MCF 10A (cell line): ENCODE measurements around the gene ZDHHC22. TPM values are rescaled to one million over a fixed set of nuclear protein-coding genes. Genes with fewer than 3 reads are reported as not detected.

Source experiments
- BruUV-seq: library from RNA; stranded (reverse); fragments of 400-500 nt; replicated peaks from 2 replicates; lab custom pipeline; 2021; lab: Mats Ljungman, UMichigan
- CTCF ChIA-PET: fragments of 300-600 bp; sonication (Branson Sonifier 250); formaldehyde crosslinking; extraction: SDS; loops from one replicate; lab custom pipeline; 2021; ENCODE audit warnings: antibody characterized with exemption, inconsistent platforms; lab: Yijun Ruan, JAX
- POLR2A ChIA-PET: fragments of 300-600, 350-650 bp; sonication (Branson Sonifier 250); formaldehyde crosslinking; extraction: SDS; loops from one replicate; lab custom pipeline; 2020; ENCODE audit warnings: antibody characterized with exemption, inconsistent platforms; lab: Yijun Ruan, JAX
- DNase-seq: peaks from one replicate; pipeline ENCODE4 v3.0.0-alpha.2; 2018; ENCODE audit not compliant: unreplicated experiment
- H3K27ac Mint-ChIP-seq: one replicate; pipeline ENCODE4 v1.8.0; 2022; ENCODE audit warnings: mild to moderate bottlenecking, low read depth, mixed read lengths; ENCODE audit not compliant: unreplicated experiment
- H3K27me3 Mint-ChIP-seq: one replicate; pipeline ENCODE4 v1.8.0; 2022; ENCODE audit warnings: mixed read lengths; ENCODE audit not compliant: insufficient read depth, unreplicated experiment
- H3K36me3 Mint-ChIP-seq: one replicate; pipeline ENCODE4 v1.8.0; 2022; ENCODE audit warnings: mild to moderate bottlenecking, moderate library complexity, mixed read lengths; ENCODE audit not compliant: insufficient read depth, unreplicated experiment
- H3K4me1 Mint-ChIP-seq: one replicate; pipeline ENCODE4 v1.8.0; 2022; ENCODE audit warnings: mixed read lengths; ENCODE audit not compliant: insufficient read depth, unreplicated experiment
- H3K4me3 Mint-ChIP-seq: one replicate; pipeline ENCODE4 v1.8.0; 2022; ENCODE audit warnings: mild to moderate bottlenecking, moderate library complexity, mixed read lengths; ENCODE audit not compliant: unreplicated experiment
- H3K9me3 Mint-ChIP-seq: one replicate; pipeline ENCODE4 v1.8.0; 2022; ENCODE audit warnings: mixed read lengths; ENCODE audit not compliant: unreplicated experiment
- intact Hi-C: fragments of 100-400 bp; cut with micrococcal nuclease; formaldehyde crosslinking; loops from 2 replicates; pipeline ENCODE4 v1.14.1; 2022
- total RNA-seq: library from RNA; stranded (reverse); gene quantifications from 2 replicates; pipeline ENCODE4 v1.2.3, GENCODE V29; 2022
- TF ChIP-seq, protein P1 (sequence below): fragments of 200-600 bp; IDR thresholded peaks from one replicate; pipeline ENCODE4 v1.8.0; 2022; ENCODE audit warnings: antibody characterized with exemption, mild to moderate bottlenecking; ENCODE audit not compliant: unreplicated experiment

Gene ZDHHC22
- total RNA-seq, 1 experiment from 2014 or later = not detected

DNA sequence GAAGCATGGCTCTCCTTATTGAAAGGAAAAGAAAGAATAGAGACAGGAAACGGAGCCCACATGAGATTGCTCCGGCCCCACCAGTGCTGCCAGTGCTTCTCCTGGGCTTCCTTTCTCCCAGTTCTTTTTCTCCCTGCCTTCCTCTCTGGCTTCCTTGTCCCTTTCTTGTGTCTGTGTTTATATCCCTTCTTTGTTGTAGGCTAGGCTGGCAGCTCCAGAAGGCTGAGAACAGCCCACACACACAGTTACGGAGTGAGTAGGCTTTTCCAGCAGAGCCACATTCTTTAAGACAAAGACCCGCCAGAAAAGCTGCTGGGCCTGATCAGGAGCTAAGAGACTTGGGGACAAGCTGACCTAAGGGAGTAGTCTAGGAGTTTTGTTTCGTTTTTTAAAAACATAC, 30.6 kb downstream of the ZDHHC22 start:
- H3K4me1 Mint-ChIP-seq = peaks cover 7% of the 10 kb centered on the region
- intact Hi-C loops = no loop called here
- no TSS peak for BruUV-seq

DNA sequence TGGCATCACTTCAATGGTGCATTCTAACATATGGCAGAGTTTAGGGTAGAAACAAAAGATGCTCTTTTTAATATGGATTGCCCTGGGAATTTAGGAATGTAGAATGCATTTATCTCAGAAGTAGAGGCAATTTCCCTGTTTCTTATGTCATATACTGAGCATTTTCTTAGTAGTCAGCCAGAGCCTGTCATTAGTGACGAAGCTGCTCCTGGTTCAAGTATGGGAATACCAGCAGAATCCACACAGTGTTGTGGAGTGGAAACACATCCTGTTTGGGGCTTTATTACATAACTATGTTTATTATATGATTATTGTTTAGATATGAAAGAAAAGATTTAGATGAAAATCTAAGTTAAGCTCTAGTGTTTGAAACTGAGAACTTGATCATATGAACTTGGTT, 31.3 kb downstream of the ZDHHC22 start:
- CTCF ChIA-PET = interaction anchor here (0.7 to 2.3 kb wide), 5 partner anchors 10 to 234 kb away, joined by 3 to 7 read pairs (median 5); partner anchors contain the start of gene CIPC
- DNase-seq = no peak
- POLR2A ChIA-PET = interaction anchor here (0.7 to 2.2 kb wide), 2 partner anchors 14 to 33 kb away, joined by 3 to 6 read pairs; no protein-coding TSS in a partner anchor
- H3K27ac Mint-ChIP-seq = no peak overlapping the region
- intact Hi-C loops = no loop called here
- peaks cover 7% of the 10 kb centered on the region for H3K4me1 Mint-ChIP-seq
- H3K36me3 Mint-ChIP-seq = peaks cover 82% of the 10 kb centered on the region
- no peaks in the 10 kb centered on the region for H3K27me3 Mint-ChIP-seq
- no TSS peak for BruUV-seq
- no peak overlapping the region for H3K4me3 Mint-ChIP-seq
- no peaks in the 10 kb centered on the region for H3K9me3 Mint-ChIP-seq
- TF ChIP-seq, protein P1, sequence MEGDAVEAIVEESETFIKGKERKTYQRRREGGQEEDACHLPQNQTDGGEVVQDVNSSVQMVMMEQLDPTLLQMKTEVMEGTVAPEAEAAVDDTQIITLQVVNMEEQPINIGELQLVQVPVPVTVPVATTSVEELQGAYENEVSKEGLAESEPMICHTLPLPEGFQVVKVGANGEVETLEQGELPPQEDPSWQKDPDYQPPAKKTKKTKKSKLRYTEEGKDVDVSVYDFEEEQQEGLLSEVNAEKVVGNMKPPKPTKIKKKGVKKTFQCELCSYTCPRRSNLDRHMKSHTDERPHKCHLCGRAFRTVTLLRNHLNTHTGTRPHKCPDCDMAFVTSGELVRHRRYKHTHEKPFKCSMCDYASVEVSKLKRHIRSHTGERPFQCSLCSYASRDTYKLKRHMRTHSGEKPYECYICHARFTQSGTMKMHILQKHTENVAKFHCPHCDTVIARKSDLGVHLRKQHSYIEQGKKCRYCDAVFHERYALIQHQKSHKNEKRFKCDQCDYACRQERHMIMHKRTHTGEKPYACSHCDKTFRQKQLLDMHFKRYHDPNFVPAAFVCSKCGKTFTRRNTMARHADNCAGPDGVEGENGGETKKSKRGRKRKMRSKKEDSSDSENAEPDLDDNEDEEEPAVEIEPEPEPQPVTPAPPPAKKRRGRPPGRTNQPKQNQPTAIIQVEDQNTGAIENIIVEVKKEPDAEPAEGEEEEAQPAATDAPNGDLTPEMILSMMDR = no peak

More for the DNA sequence above, 30.6 kb downstream of the ZDHHC22 start:
- Mint-ChIP-seq H3K9me3 (no peaks in the 10 kb centered on the region), H3K36me3 (peaks cover 83% of the 10 kb centered on the region), H3K27me3 (no peaks in the 10 kb centered on the region), H3K27ac (no peak overlapping the region), H3K4me3 (no peak overlapping the region)
- CTCF ChIA-PET = interaction anchor here (0.6 to 1.9 kb wide), 3 partner anchors 12 to 234 kb away, joined by 3 to 5 read pairs (median 3); no protein-coding TSS in a partner anchor
- TF ChIP-seq, protein P1 = no peak
- no peak for DNase-seq
- POLR2A ChIA-PET = interaction anchor here (0.7 to 2.2 kb wide), 2 partner anchors 13 to 32 kb away, joined by 3 to 6 read pairs; no protein-coding TSS in a partner anchor

DNA sequence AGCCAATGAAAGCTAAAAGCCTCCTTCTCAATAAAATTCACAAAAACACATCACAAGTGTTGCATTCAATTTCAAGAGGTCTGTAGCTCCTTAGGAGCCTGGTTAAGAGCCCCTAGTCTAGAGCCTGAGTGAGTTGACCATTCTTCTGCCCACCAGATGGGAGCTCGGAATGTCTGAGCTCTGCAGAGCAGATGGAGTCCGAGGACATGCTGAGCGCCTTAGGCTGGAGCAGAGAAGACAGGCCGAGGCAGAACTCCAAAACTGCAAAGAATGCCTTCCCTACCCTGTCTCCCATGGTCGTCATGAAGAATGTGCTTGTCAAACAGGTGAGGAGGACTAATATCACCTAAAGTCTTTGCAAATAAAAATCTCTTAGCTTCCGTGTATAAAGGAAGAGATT, 31.9 kb downstream of the ZDHHC22 start:
- Mint-ChIP-seq H3K27ac (no peak overlapping the region), H3K36me3 (peaks cover 76% of the 10 kb centered on the region), H3K9me3 (no peaks in the 10 kb centered on the region), H3K4me1 (peaks cover 8% of the 10 kb centered on the region), H3K27me3 (no peaks in the 10 kb centered on the region), H3K4me3 (no peak overlapping the region)
- no peak for DNase-seq
- no TSS peak for BruUV-seq
- TF ChIP-seq, protein P1 = no peak
- ChIA-PET CTCF (interaction anchor here (1.3 to 2.3 kb wide), 3 partner anchors 10 to 13 kb away, joined by 3 to 7 read pairs (median 5); partner anchors contain the start of gene CIPC), POLR2A (interaction anchor here (1.7 kb wide), 1 partner anchor 10 kb away, joined by 4 read pairs; no protein-coding TSS in a partner anchor)
- intact Hi-C loops = no loop called here

DNA sequence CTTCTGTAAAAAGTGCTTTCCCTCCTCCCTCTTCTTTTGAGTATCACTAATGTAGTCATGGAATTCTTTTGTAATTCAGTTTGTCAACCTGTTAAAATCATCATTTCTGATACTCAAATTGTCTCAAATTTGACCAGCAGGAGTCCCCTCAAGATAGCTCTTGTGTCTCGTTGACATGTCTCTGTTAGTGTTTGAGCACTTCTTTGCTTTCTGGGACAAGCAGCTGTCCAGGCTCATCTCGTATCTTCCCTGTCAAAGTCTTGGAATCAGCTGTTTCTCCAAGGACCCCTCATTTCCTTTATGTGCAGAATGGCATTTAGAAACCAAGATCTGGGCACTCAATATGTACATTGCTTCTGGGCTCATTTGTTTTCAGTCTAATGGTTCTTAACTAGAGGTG, 32.8 kb downstream of the ZDHHC22 start:
- H3K27me3 Mint-ChIP-seq = no peaks in the 10 kb centered on the region
- TF ChIP-seq, protein P1 = no peak
- DNase-seq = no peak
- ChIA-PET CTCF (interaction anchor here (0.7 to 2.3 kb wide), 4 partner anchors 10 to 43 kb away, joined by 3 to 5 read pairs (median 4); partner anchors contain the start of gene CIPC), POLR2A (interaction anchor here (0.7 to 1.7 kb wide), 2 partner anchors 9 kb away, joined by 4 read pairs; no protein-coding TSS in a partner anchor)
- intact Hi-C loops = no loop called here
- no peak overlapping the region for H3K4me3 Mint-ChIP-seq
- H3K4me1 Mint-ChIP-seq = peaks cover 13% of the 10 kb centered on the region
- no TSS peak for BruUV-seq
- H3K9me3 Mint-ChIP-seq = no peaks in the 10 kb centered on the region
- peaks cover 71% of the 10 kb centered on the region for H3K36me3 Mint-ChIP-seq
- no peak overlapping the region for H3K27ac Mint-ChIP-seq
